Upper lobe of left lung (tissue), 4 donors: Measurements from ENCODE around the gene BTN3A1.
"Not testable (repeated sequence)": the region's sequence is repeated elsewhere in the genome, so short reads cannot be mapped to it uniquely, and the experiment has no call there.

Experiments used
- POLR2A ChIP-seq, 4 donors: fragments of 450-650 bp; IDR thresholded peaks; one replicate each; pipeline ENCODE4 v1.5.1; 2016 to 2017; ENCODE audit warnings: antibody characterized with exemption in 4 of 4, mild to moderate bottlenecking in 2 of 4
- TF ChIP-seq, protein P1 (sequence below), 6 experiments: fragments of 450-650 bp in 4 of 6; fragments of 200-600 bp in 2 of 6; sonication (generic) in 2 of 6; IDR thresholded peaks; one replicate each; pipeline ENCODE4 v1.5.1; 2016 to 2019; ENCODE audit warnings: antibody characterized with exemption in 6 of 6

DNA sequence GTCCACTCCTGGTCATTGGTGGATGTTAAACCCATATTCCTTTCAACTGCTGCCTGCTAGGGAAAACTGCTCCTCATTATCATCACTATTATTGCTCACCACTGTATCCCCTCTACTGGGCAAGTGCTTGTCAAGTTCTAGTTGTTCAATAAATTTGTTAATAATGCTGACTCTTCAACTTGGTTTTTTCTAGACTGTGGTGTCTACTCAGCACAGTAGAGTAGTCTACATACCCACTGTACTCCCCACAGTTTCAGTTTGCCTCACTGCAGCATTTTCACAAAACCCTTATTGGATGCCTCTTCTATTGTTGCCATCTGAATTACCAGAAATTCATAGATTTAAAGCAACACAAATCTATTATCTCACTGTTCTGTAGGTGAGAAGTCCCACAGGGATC lies 23.9 kb upstream of the BTN3A1 start:
- TF ChIP-seq, protein P1, sequence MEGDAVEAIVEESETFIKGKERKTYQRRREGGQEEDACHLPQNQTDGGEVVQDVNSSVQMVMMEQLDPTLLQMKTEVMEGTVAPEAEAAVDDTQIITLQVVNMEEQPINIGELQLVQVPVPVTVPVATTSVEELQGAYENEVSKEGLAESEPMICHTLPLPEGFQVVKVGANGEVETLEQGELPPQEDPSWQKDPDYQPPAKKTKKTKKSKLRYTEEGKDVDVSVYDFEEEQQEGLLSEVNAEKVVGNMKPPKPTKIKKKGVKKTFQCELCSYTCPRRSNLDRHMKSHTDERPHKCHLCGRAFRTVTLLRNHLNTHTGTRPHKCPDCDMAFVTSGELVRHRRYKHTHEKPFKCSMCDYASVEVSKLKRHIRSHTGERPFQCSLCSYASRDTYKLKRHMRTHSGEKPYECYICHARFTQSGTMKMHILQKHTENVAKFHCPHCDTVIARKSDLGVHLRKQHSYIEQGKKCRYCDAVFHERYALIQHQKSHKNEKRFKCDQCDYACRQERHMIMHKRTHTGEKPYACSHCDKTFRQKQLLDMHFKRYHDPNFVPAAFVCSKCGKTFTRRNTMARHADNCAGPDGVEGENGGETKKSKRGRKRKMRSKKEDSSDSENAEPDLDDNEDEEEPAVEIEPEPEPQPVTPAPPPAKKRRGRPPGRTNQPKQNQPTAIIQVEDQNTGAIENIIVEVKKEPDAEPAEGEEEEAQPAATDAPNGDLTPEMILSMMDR (IDR thresholded peaks at IDR 0.05) = not testable (repeated sequence)
- TF ChIP-seq POLR2A (IDR thresholded peaks at IDR 0.05) = not testable (repeated sequence)
